SHP77 treated with DMSO at 0.1 percent for 48 hours (cell line): ENCODE results near the gene PTPN9.
"Not testable (repeated sequence)": the region's sequence is repeated elsewhere in the genome, so short reads cannot be mapped to it uniquely, and the experiment has no call there.

ENCODE experiments used
- DNase-seq: peaks from one replicate; lab custom pipeline; 2025; lab: John Stamatoyannopoulos, UW

Gene PTPN9

GRCh38 chr15:75452865-75453702 lies 126.0 kb downstream of the PTPN9 start:
- no peak for DNase-seq

GRCh38 chr15:75452364-75452864 lies 126.7 kb downstream of the PTPN9 start:
- peak; percentile 23 for DNase-seq

- peak; percentile 99 for DNase-seq
Observed at GRCh38 chr15:75451674-75452363, 127.3 kb downstream of the PTPN9 start, which contains the start of gene SIN3A. Gene SIN3A (minus strand): TSS chr15:75451690. CDS start chr15:75430375, 21,315 bp downstream.

GRCh38 chr15:75451202-75451673 lies 127.9 kb downstream of the PTPN9 start:
- DNase-seq = no peak

GRCh38 chr15:75450307-75451201 lies 128.6 kb downstream of the PTPN9 start:
- DNase-seq = peak; percentile 74

GRCh38 chr15:75449585-75450306 lies 129.4 kb downstream of the PTPN9 start:
- DNase-seq = no peak

- DNase-seq = not testable (repeated sequence)
Observed at GRCh38 chr15:75448171-75448570, 130.9 kb downstream of the PTPN9 start.

GRCh38 chr15:75446151-75446550 lies 133.0 kb downstream of the PTPN9 start:
- DNase-seq = no peak

GRCh38 chr15:75445324-75445723 lies 133.8 kb downstream of the PTPN9 start:
- DNase-seq = not testable (repeated sequence)

GRCh38 chr15:75443972-75444453 lies 135.1 kb downstream of the PTPN9 start:
- not testable (repeated sequence) for DNase-seq

GRCh38 chr15:75437721-75438120 lies 141.4 kb downstream of the PTPN9 start:
- no peak for DNase-seq

GRCh38 chr15:75436881-75437280 lies 142.2 kb downstream of the PTPN9 start:
- no peak for DNase-seq

- no peak for DNase-seq
Observed at GRCh38 chr15:75431682-75432081, 147.4 kb downstream of the PTPN9 start.

GRCh38 chr15:75431270-75431669 lies 147.8 kb downstream of the PTPN9 start:
- no peak for DNase-seq

- no peak for DNase-seq
Observed at GRCh38 chr15:75430259-75430658, 148.9 kb downstream of the PTPN9 start.

GRCh38 chr15:75428152-75428551 lies 151.0 kb downstream of the PTPN9 start:
- DNase-seq = no peak

- no peak for DNase-seq
Observed at GRCh38 chr15:75425966-75426500, 153.1 kb downstream of the PTPN9 start.

GRCh38 chr15:75422554-75422953 lies 156.6 kb downstream of the PTPN9 start:
- DNase-seq = no peak

GRCh38 chr15:75420698-75421097 lies 158.4 kb downstream of the PTPN9 start:
- DNase-seq = no peak

GRCh38 chr15:75416584-75416983 lies 162.5 kb downstream of the PTPN9 start:
- no peak for DNase-seq
